AG04449 (cell line): Measurements from ENCODE around the gene FSIP2.

Experiments used
- CTCF ChIA-PET: fragments of 350-600 bp; formaldehyde crosslinking; extraction: SDS; loops from one replicate; lab custom pipeline; 2021; ENCODE audit warnings: antibody characterized with exemption; lab: Yijun Ruan, JAX
- POLR2A ChIA-PET: fragments of 400-600, 350-600 bp; formaldehyde crosslinking; extraction: SDS; loops from one replicate; lab custom pipeline; 2020; ENCODE audit warnings: antibody characterized with exemption, inconsistent platforms; lab: Yijun Ruan, JAX
- DNase-seq: peaks from one replicate; pipeline ENCODE4 v3.0.0-alpha.2; 2010; ENCODE audit warnings: low read depth, low spot score
- H3K4me3 ChIP-seq: 2 replicates; pipeline ENCODE4 v1.5.1; 2011; ENCODE audit warnings: low read depth, mild to moderate bottlenecking, control low read depth, low read length
- CTCF ChIP-seq: IDR thresholded peaks from one replicate; pipeline ENCODE4 v1.5.1; 2011; ENCODE audit warnings: mild to moderate bottlenecking, moderate library complexity, low read length, control low read depth, inconsistent platforms; ENCODE audit not compliant: insufficient read depth; ENCODE audit errors: missing control alignments

FSIP2 gene

GRCh38 chr2:185785851-185786473, 47.4 kb downstream of the FSIP2 start:
- no peak for DNase-seq
- CTCF ChIA-PET = no interaction called here
- POLR2A ChIA-PET = no interaction called here
- no peak for TF ChIP-seq CTCF
- no peak overlapping the region for H3K4me3 ChIP-seq

GRCh38 chr2:185787227-185788145, 48.9 kb downstream of the FSIP2 start:
- H3K4me3 ChIP-seq = no peak overlapping the region
- TF ChIP-seq CTCF = no peak
- POLR2A ChIA-PET = no interaction called here
- CTCF ChIA-PET = no interaction called here
- no peak for DNase-seq

- H3K4me3 ChIP-seq = no peak overlapping the region
- ChIA-PET POLR2A (no interaction called here), CTCF (no interaction called here)
- DNase-seq = no peak
- TF ChIP-seq CTCF = no peak
Observed at GRCh38 chr2:185790361-185790760, 51.8 kb downstream of the FSIP2 start.

GRCh38 chr2:185793532-185794345, 55.1 kb downstream of the FSIP2 start:
- CTCF ChIA-PET = no interaction called here
- H3K4me3 ChIP-seq = no peak overlapping the region
- no peak for TF ChIP-seq CTCF
- POLR2A ChIA-PET = no interaction called here
- DNase-seq = no peak

- ChIA-PET POLR2A (no interaction called here), CTCF (no interaction called here)
- TF ChIP-seq CTCF = no peak
- no peak overlapping the region for H3K4me3 ChIP-seq
- DNase-seq = no peak
Observed at GRCh38 chr2:185796758-185797157, 58.2 kb downstream of the FSIP2 start.
